ENCODE results near the gene MUC5AC.

- TF ChIP-seq CTCF (IDR thresholded peaks at IDR 0.05; ENCODE audit: borderline replicate concordance, extremely low read depth, low read length, poor library complexity, severe bottlenecking), result no peak
- TF ChIP-seq EZH2 (IDR thresholded peaks at IDR 0.05; ENCODE audit: borderline replicate concordance, low read depth, low read length, severe bottlenecking), result no peak
Observed at GRCh38 chr11:1193326-1194230, 35.8 kb downstream of the MUC5AC start.

Data from DND-41 (cell line).